Endothelial cell (in vitro differentiated cells): Measurements from ENCODE around the gene REELD1. TPM values are rescaled to one million over a fixed set of nuclear protein-coding genes. Genes with fewer than 3 reads are reported as not detected.

Source experiments
- DNase-seq: peaks from one replicate; pipeline ENCODE4 v3.0.0; 2021; ENCODE audit warnings: low spot score
- H3K27ac Mint-ChIP-seq: one replicate; pipeline ENCODE4 v1.8.0; 2021; ENCODE audit warnings: mixed read lengths, inconsistent platforms; ENCODE audit not compliant: unreplicated experiment
- H3K27me3 Mint-ChIP-seq: one replicate; pipeline ENCODE4 v1.8.0; 2021; ENCODE audit warnings: mild to moderate bottlenecking, moderate library complexity, mixed read lengths, inconsistent platforms; ENCODE audit not compliant: unreplicated experiment
- H3K36me3 Mint-ChIP-seq: one replicate; pipeline ENCODE4 v1.8.0; 2021; ENCODE audit warnings: mild to moderate bottlenecking, low read depth, mixed read lengths, inconsistent platforms; ENCODE audit not compliant: unreplicated experiment
- H3K4me1 Mint-ChIP-seq: one replicate; pipeline ENCODE4 v1.8.0; 2021; ENCODE audit warnings: mild to moderate bottlenecking, mixed read lengths, inconsistent platforms; ENCODE audit not compliant: unreplicated experiment
- H3K4me3 Mint-ChIP-seq: one replicate; pipeline ENCODE4 v1.8.0; 2021; ENCODE audit warnings: mild to moderate bottlenecking, mixed read lengths, inconsistent platforms; ENCODE audit not compliant: unreplicated experiment
- H3K9me3 Mint-ChIP-seq: one replicate; pipeline ENCODE4 v1.8.0; 2021; ENCODE audit warnings: mixed read lengths, inconsistent platforms; ENCODE audit not compliant: unreplicated experiment
- CTCF ChIP-seq: fragments of 200-600 bp; sonication (generic); IDR thresholded peaks from one replicate; pipeline ENCODE4 v1.5.0; 2021; ENCODE audit warnings: antibody characterized with exemption; ENCODE audit not compliant: unreplicated experiment
- long read RNA-seq: library from polyadenylated mRNA; unstranded; transcript quantifications from one replicate; pipeline ENCODE4 v2.0.0, GENCODE V29; 2020; ENCODE audit not compliant: unreplicated experiment
- total RNA-seq: library from RNA; stranded (reverse); fragmentation: NEBNext Ultra II Directional; extraction: Animal tissue kit (Norgen Biotek cat#: 25700); gene quantifications from one replicate; pipeline ENCODE4 v1.2.1, GENCODE V29; 2021; ENCODE audit not compliant: unreplicated experiment

The REELD1 gene
- total RNA-seq, result 0.26 TPM
- long read RNA-seq, result 0 reads

GRCh38 chr4:146214238-146214637, at the start of gene REELD1:
Gene REELD1, plus strand, starts transcription at chr4:146214538. Its CDS starts 2,415 bp downstream, at chr4:146216953.
- no peaks in the 10 kb centered on the region for H3K27me3 Mint-ChIP-seq
- peaks cover 10% of the 10 kb centered on the region for H3K4me1 Mint-ChIP-seq
- no peaks in the 10 kb centered on the region for H3K36me3 Mint-ChIP-seq
- no peak within 1 kb of the TSS for H3K4me3 Mint-ChIP-seq
- no peak for TF ChIP-seq CTCF
- DNase-seq, result no peak
- H3K9me3 Mint-ChIP-seq, result no peaks in the 10 kb centered on the region
- H3K27ac Mint-ChIP-seq, result no peak within 1 kb of the TSS

- no peak for TF ChIP-seq CTCF
- Mint-ChIP-seq H3K4me3 (no peak overlapping the region), H3K36me3 (no peaks in the 10 kb centered on the region), H3K27me3 (no peaks in the 10 kb centered on the region), H3K4me1 (no peaks in the 10 kb centered on the region), H3K27ac (no peak overlapping the region), H3K9me3 (no peaks in the 10 kb centered on the region)
- no peak for DNase-seq
Measured at GRCh38 chr4:146165221-146165620, 49.1 kb upstream of the REELD1 start.

GRCh38 chr4:146165840-146166239, 48.5 kb upstream of the REELD1 start:
- no peaks in the 10 kb centered on the region for H3K36me3 Mint-ChIP-seq
- H3K9me3 Mint-ChIP-seq, result no peaks in the 10 kb centered on the region
- H3K27ac Mint-ChIP-seq, result no peak overlapping the region
- no peaks in the 10 kb centered on the region for H3K4me1 Mint-ChIP-seq
- no peak overlapping the region for H3K4me3 Mint-ChIP-seq
- DNase-seq, result no peak
- TF ChIP-seq CTCF, result no peak
- H3K27me3 Mint-ChIP-seq, result no peaks in the 10 kb centered on the region

- H3K27ac Mint-ChIP-seq, result no peak overlapping the region
- H3K4me1 Mint-ChIP-seq, result no peaks in the 10 kb centered on the region
- TF ChIP-seq CTCF, result no peak
- H3K4me3 Mint-ChIP-seq, result no peak overlapping the region
- DNase-seq, result no peak
- H3K36me3 Mint-ChIP-seq, result no peaks in the 10 kb centered on the region
- no peaks in the 10 kb centered on the region for H3K9me3 Mint-ChIP-seq
- H3K27me3 Mint-ChIP-seq, result no peaks in the 10 kb centered on the region
Measured at GRCh38 chr4:146170149-146170548, 44.2 kb upstream of the REELD1 start.

- H3K27ac Mint-ChIP-seq, result peak within 1 kb of the TSS; percentile 84
- H3K4me1 Mint-ChIP-seq, result peaks cover 26% of the 10 kb centered on the region
- peak; percentile 72 for DNase-seq
- H3K36me3 Mint-ChIP-seq, result no peaks in the 10 kb centered on the region
- H3K27me3 Mint-ChIP-seq, result peaks cover 2% of the 10 kb centered on the region
- peaks cover 4% of the 10 kb centered on the region for H3K9me3 Mint-ChIP-seq
- TF ChIP-seq CTCF, result no peak
- H3K4me3 Mint-ChIP-seq, result peak within 1 kb of the TSS; percentile 93
Measured at GRCh38 chr4:146175541-146176453, 38.5 kb upstream of the REELD1 start, which contains the start of gene LSM6. Gene LSM6, plus strand, starts transcription at chr4:146175718. Its CDS starts 7,204 bp downstream, at chr4:146182922.
